ENCODE results near the gene FOXC2. TPM values are rescaled to one million over a fixed set of nuclear protein-coding genes. Genes with fewer than 3 reads are reported as not detected.

FOXC2 gene
- total RNA-seq, 4 donors from 2014 or later, result 0.09 to 0.57 (median 0.40) TPM

GRCh38 chr16:86519649-86520316 is 46.8 kb upstream of the FOXC2 start:
- H3K27ac ChIP-seq, result peak overlapping the region in 3 of 4 donors; percentile 53 to 95 (median 63)
- no peak for DNase-seq
- H3K27me3 ChIP-seq, result peaks cover 0 to 93% (median 5%) of the 10 kb centered on the region in 4 donors
- intact Hi-C loops (cut with DNase I), result loop anchor here (5.0 to 10.0 kb wide), 3 partner anchors 322 to 695 kb away; no protein-coding TSS in a partner anchor
- H3K4me1 ChIP-seq, result peaks cover 14 to 41% (median 16%) of the 10 kb centered on the region in 3 donors
- H3K4me3 ChIP-seq, result peak overlapping the region in 3 of 4 donors; percentile 16 to 54 (median 16)
- WGBS, 2 donors, result 5 to 34% methylated on average over 4 to 12 of the region's 31 CpGs
- no peaks in the 10 kb centered on the region for H3K36me3 ChIP-seq
- TF ChIP-seq POLR2A (IDR thresholded peaks at IDR 0.05) (no peak), CTCF (IDR thresholded peaks at IDR 0.05) (peak; percentile 77 to 92 (median 85))
- no peaks in the 10 kb centered on the region for H3K9me3 ChIP-seq

- no peak for TF ChIP-seq POLR2A (IDR thresholded peaks at IDR 0.05)
- peak in 1 of 6 experiments; percentile 32 for TF ChIP-seq CTCF (IDR thresholded peaks at IDR 0.05)
- Histone ChIP-seq H3K9me3 (no peaks in the 10 kb centered on the region), H3K4me1 (peaks cover 13 to 41% (median 16%) of the 10 kb centered on the region in 3 donors), H3K27ac (no peak overlapping the region), H3K36me3 (no peaks in the 10 kb centered on the region), H3K4me3 (peak overlapping the region in 3 of 4 donors; percentile 16 to 54 (median 16)), H3K27me3 (peaks cover 0 to 85% (median 2%) of the 10 kb centered on the region in 4 donors)
- intact Hi-C loops (cut with DNase I), result loop anchor here (10.0 kb wide), 1 partner anchor 696 kb away; no protein-coding TSS in a partner anchor
- WGBS, 2 donors, result 39 to 48% methylated on average over 18 to 30 of the region's 30 CpGs
- no peak for DNase-seq
Measured at GRCh38 chr16:86520317-86521210, 46.1 kb upstream of the FOXC2 start.

GRCh38 chr16:86521236-86522197 is 45.1 kb upstream of the FOXC2 start:
- intact Hi-C loops (cut with DNase I), result loop anchor here (10.0 kb wide), 1 partner anchor 697 kb away; no protein-coding TSS in a partner anchor
- Histone ChIP-seq H3K36me3 (no peaks in the 10 kb centered on the region), H3K4me3 (no peak overlapping the region), H3K27ac (no peak overlapping the region), H3K27me3 (peaks cover 0 to 75% (median 0%) of the 10 kb centered on the region in 4 donors), H3K4me1 (peaks cover 9 to 41% (median 16%) of the 10 kb centered on the region in 3 donors), H3K9me3 (no peaks in the 10 kb centered on the region)
- 70 to 76% methylated on average over 24 to 29 of the region's 35 CpGs for WGBS, 2 donors
- DNase-seq, result no peak
- TF ChIP-seq POLR2A (IDR thresholded peaks at IDR 0.05), result no peak
- no peak for TF ChIP-seq CTCF (IDR thresholded peaks at IDR 0.05)

- no peaks in the 10 kb centered on the region for H3K36me3 ChIP-seq
- DNase-seq, result no peak
- H3K9me3 ChIP-seq, result no peaks in the 10 kb centered on the region
- intact Hi-C loops (cut with DNase I), result loop anchor here (10.0 kb wide), 1 partner anchor 698 kb away; no protein-coding TSS in a partner anchor
- 73 to 76% methylated on average over 15 to 16 of the region's 16 CpGs for WGBS, 2 donors
- H3K27me3 ChIP-seq, result peaks cover 0 to 64% (median 0%) of the 10 kb centered on the region in 4 donors
- no peak for TF ChIP-seq POLR2A (IDR thresholded peaks at IDR 0.05)
- TF ChIP-seq CTCF (IDR thresholded peaks at IDR 0.05), result no peak
- H3K4me3 ChIP-seq, result no peak overlapping the region
- no peak overlapping the region for H3K27ac ChIP-seq
- peaks cover 9 to 32% (median 16%) of the 10 kb centered on the region in 3 donors for H3K4me1 ChIP-seq
Measured at GRCh38 chr16:86522634-86523033, 44.0 kb upstream of the FOXC2 start.

Measured in esophagus squamous epithelium (tissue), 5 donors.